Umbilical cord (tissue), 2 donors: Measurements from ENCODE around the gene CASP3. TPM values are rescaled to one million over a fixed set of nuclear protein-coding genes. Genes with fewer than 3 reads are reported as not detected.

Experiments used
- DNase-seq: peaks from one replicate; pipeline ENCODE4 v3.0.0-alpha.2; 2015; ENCODE audit warnings: low spot score
- total RNA-seq: library from RNA; depleted of rRNA; stranded (reverse); fragments of >200 nt; gene quantifications from one replicate; pipeline ENCODE4 v1.2.3, GENCODE V29; 2014; ENCODE audit warnings: low replicate concordance; ENCODE audit not compliant: insufficient read depth

Gene CASP3
- total RNA-seq, result 42.9 TPM

DNA sequence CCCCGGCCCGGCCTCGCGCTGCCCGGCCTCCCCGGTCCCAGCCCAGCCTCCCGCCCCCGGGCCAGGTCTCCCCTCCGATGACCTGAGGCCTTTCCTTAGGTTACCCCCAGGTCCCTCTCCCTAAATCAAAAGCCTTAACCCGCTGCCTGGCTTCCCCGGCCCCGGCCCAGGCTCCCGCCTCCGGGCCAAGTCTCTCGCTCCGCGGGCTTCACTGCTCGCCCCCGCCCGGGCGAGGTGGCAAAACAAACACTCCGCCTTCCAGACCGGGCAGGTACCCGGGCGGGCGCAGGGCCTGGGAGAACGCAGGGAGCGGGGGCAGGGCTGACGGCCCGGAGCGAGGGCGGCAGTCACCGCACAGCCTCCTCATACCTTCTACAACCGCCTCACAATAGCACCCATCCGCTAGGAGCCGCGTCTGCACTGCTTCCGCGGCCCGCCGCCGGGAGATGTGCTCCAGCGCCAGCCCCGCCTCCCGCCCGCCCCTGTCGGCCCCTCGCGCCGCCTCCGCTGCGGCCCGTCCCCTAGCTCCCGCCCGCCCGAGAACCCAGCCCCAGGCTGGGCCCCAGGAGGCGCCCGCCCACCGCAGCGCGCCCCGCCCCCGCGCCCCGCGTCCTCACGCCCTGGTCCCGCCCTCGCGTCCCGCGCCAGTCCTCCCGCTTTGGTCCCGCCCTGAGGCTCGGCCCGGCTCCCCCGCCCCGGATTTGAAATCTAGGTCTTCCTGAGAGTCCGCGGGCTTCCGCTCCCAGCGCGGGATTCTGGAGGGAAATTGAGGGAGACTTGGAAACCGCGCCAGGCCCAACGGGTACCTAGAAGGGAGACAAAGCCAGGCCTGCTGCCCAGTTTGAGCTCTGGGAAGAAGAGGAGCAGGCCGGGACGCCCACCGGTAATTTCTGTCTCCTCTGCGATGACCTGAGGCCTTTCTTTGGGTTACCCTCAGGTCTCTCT, at the start of gene CASP3, which contains the start of gene PRIMPOL:
Gene CASP3, minus strand, starts transcription at position 422 of the 945 bp plus-strand sequence. CDS start 10,994 bp downstream, outside the sequence.
Gene PRIMPOL, plus strand, starts transcription at position 713 of the 945 bp plus-strand sequence. CDS start 7,403 bp downstream, outside the sequence.
- DNase-seq, result peak; percentile 98

DNA sequence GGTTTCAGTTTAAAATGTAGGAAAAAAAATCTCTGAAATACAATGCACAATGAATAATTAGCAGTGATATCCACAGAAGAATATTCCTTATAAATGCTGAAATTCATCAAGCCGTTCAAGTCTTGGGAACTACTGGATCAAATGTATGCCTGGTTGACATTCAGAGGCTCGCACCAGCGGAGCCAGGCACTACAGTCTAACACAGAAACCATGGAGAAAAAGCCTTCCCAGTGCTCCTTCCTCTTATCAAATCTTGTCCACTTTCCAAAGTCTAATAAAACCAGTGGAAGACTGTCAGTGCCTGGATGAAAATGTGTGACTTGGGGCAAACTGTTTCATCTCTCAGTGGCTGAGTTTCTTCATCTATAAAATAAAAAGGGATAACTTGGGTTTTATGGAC, 48.7 kb upstream of the CASP3 start:
- DNase-seq, result peak; percentile 39

DNA sequence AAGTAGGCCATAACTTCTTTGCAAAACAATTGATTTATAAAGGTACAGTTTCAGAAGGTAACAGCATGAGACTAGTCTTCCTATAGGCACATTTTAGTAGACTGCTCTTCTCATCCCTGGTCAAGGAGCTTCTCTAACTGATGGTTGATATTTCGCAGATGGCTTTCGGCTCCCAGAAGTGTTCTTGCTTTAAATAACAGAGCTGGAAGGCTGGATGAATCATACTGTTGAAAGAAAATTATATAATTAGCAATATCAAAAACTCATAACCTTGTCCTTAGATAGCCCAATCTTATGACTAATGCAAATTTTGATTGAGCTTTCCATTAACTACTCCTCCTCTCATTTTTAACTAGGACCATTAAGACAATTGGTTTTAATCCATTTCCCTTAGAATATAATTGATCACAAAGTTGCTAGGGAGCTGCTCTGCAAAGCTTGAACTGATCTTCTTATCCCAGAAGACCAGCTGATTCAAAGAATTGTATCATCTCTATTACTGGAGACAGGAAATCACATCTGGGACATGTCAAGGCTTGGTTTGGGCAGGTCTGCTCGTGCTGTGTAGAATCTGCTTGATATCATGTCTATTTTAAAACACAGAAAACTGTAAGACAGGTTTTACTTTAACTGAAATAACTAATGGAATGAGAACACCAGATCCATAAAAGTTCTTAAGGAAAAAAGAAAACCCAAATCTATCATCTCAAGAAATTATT, 46.1 kb upstream of the CASP3 start:
- DNase-seq, result peak; percentile 75

DNA sequence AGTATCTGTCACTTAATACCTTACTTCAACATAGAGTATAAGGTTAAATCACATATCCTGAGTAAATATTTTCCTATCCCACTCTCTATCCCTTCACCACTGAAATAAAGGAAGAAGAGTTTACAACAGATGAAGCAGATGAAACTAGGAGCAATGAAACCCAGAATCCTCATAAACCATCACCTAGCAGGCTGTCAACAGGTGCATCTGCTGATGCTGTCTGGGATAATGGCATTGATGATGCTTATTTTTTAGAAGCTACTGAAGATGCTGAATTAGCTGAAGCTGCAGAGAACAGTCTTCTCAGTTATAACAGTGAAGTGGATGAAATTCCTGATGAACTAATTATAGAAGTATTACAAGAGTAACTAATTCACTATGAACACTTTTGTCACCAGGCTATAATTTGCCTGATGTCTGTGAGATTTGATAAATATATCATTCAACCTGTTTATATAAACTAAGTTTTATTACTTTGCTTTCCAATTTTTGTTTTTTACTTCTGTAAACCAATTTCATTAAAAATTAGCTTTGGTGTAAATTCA, 45.2 kb upstream of the CASP3 start:
- no peak for DNase-seq

DNA sequence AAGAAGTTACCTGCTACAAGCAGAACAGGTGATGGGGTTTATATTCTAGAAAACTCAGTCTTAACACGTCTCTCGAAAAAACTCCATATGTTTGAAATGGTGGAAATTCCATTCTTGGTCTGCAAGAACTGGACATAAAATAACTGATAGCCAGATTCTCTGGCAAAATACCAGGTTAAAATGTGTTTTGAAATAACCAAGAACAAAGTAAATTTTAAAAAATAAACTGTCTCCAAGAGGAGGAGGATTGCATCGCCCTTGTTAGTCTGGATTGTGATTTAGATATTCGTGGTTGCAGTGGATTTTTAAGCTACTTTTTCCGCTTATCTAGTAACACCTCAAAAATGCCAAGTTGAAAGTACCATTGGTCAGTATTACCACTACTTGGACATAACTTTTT, 43.8 kb upstream of the CASP3 start:
- no peak for DNase-seq

DNA sequence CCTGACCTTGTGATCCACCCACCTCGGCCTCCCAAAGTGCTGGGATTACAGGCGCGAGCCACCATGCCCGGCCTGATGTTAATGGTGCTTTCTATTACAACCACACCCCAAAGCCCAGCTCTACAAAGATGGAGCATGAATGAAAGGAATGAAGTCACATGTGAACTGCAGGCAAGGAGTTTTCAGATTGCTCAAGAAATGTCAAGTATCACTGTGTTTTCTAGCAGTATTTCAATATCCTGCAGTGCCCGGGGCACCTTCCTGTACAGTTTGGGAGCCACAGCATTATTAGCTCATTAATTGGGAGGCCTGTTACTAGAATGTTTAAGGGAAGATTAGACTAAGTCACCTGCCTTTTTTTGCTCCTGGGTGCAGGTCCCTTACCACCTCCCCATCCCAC, 40.4 kb upstream of the CASP3 start:
- no peak for DNase-seq

DNA sequence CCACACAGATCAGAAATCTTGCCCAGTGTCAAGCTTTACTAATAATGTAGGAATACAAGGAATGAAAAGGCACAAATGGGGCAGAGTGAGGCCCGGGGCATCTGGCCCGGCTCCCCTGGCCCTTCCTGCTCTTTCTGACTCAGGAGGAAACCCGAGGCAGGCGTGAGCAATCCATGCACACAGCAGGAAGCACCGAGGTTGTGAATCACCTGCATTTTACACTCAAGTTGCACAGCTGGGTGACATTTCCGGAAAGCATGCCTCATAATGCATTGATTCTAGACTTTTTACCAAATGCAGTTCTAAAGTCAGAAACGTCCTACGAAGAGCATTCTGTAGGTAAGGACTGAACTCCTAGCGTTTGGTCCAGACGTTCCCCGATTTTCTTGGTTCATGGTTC, 39.2 kb upstream of the CASP3 start:
- no peak for DNase-seq

DNA sequence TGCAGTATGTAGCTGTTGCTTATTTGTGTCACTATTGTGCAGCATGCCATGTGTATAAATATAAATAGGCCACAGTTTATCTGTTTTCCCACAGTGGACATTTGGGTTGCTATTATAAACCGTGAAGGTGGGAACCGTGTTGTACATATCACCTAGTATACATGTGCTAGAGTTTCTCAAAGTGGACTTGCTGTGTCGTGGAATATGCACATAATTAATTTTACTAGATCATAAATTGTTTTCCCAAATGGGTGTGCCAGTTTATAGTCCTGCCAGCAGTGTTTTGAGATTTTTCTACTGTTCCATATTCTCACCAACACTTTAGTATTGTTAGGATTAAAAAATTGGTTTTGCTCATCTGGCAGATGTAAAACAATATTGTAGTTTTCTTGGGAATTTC, 38.8 kb upstream of the CASP3 start:
- DNase-seq, result no peak

DNA sequence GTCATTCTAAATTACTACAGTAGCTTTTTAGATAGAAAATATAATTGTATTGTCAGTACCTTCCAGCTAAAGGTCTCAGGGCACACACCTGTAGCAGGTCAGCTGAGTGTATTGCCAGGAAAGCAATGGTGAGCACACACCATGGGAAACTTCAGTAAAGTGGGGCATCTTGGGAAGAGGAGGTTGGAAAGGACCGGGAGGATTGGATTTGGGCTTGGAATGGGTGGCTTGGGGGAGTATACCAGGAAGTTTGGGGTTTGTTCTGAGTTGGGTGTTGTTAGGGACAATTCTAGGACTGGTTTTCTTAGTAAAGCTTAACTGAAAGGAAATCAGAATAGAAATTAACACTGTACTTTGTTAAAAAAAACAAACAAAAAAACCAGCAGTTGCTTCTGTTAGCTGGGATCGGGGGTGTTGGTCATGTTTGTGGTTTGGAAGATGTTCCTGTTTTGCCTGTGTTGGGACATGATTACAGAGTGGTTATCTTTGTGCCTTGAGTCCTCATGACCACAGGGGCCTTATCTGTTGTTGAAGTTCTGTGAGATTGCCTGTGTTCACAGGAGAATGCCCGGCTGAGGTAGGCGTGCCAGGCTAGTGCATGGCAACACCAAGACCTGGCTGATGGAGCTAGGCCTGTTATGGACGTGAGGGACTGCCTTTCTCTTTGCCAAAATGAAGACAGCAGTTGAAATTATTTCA, 35.4 kb upstream of the CASP3 start:
- no peak for DNase-seq

DNA sequence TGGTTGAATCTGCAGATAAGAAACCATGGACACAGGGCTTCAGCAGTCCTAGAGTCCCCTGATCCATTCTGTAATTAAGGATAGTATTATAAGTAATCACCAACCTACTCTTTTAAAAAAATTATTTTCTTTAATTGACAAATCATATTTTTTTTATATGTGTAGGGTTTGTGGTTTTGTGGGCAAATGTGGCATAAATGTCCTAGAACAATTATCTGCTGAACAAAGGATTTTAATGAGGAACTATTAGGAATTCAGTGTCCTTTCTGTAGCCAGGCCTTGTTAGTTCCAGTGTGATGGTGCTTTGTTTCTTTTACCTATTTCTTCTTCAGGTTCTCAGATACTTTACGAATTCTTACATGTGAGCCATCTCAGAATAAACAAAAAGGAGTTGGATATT, 32.7 kb upstream of the CASP3 start:
- no peak for DNase-seq

DNA sequence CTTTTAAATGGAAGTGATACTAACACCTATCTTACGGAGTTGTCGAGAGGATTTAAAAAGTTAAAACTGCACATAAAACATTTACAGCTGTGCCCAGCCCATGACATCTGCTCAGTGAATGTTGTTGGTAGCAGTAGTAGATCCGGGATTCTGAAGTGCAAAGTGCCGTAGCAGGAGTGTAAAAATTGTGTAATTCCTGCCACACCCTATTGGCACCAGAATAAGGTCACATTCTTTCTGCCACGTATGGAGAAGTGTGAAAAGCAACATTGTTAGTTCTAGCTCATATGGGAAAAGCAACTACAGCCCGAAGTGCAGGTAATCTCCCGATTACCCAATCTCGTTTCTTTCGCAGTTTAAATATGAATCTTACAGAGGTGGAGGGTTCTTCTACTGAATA, 31.5 kb upstream of the CASP3 start:
- no peak for DNase-seq

DNA sequence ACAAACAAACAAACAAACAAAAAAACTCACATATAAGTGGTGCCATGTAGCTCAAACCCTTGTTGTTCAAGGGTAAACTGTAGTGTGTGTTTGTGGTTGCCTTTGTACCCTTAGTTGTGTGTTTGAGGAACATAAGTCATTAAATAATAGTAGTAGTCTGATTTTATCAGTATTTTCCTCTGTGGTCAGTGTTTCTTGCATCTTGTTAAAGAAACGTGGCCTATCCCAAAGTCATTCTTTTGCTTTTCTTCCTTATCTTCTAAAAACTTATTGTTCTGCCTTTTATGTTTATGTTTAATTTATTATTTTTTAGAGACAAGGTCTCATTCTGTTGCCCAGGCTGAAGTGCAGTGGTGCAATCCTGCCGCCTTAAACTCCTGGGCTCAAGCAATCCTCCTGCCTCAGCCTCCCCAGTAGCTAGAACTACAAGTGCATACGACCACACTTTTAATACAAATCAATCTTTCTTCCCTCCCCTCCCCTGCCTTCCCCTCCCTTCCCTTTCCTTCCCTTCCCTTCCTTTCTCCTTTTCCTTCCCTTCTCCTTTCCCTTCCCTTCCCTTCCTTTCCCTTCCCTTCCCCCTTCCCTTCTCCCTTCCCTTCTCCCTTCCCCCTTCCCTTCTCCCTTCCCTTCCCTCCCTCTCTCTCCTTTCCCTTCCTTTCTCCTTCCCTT, 26.7 kb upstream of the CASP3 start:
- no peak for DNase-seq

DNA sequence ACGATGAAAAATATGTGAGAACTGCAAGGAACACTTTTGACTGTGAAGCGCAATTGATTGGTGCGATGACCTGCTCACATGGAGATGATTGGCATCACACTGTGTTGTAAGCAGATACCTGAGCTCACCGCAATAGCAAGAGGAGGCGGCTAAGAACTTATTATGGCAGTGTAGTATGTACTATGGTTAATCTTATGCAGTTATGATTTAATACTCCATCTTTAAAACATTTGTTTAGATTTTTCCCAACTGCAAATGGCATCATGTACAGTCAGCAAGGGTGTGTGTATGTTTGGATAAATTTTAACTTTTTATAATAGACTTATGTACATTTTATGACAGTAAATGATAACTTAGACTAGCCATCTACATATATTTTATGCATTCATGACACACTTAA, 25.8 kb upstream of the CASP3 start:
- DNase-seq, result no peak

DNA sequence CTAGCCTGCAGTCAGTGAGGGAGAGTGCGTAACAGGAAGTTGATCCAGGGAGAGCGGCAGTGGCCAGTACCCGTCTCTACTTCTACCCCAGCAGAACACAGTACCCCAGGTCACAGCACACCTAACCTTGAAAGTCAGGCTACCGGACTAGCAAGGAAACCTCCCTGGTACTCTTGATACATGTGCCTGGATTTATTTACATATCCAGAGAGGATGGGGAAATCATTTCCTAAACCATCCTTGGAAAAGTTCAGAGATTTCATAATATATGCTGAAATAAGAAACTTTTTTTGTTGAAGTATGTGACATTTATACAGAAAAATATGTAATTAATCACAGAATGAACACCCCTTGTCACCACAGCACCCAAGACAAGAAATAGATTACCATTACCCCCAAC, 24.8 kb upstream of the CASP3 start:
- DNase-seq, result no peak

DNA sequence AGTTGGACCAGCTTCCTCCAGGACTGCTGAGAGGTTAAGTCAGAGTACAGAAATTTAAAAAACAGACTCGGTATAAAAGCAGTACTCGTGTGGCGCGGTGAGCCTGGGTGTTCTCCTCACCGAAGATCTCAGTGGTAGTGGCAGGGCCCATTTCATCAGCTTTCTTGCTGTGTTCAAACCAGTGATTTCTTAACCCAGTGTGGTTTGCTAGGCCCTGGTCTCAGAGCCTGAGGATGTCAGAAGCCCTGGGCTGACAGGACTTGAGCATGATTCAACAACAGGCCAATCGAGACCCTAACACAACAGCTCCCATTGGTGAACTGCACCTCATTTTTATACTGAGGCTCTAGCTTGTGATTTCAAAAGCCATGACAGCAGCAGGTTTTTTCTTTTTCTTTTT, 23.5 kb upstream of the CASP3 start:
- no peak for DNase-seq

DNA sequence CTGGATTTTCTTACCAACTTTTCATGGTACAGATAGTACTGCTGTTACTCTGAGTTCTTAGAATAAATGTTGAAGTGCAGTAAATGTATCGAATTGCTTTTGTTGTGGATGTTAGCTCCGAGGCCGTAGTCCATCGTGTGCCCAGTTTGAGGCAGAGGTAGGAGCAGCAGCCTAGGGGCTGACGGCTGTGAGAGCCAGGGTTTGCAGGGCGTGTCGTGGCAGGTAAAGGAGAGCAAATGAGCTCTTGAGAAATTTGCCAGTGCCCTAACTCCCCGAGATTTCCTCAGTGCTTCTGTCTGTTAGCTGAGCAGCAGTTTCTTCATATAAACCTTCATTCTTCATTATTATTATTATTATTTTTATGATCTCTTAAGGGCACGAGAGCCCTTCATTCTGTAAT, 21.9 kb upstream of the CASP3 start:
- DNase-seq, result no peak

DNA sequence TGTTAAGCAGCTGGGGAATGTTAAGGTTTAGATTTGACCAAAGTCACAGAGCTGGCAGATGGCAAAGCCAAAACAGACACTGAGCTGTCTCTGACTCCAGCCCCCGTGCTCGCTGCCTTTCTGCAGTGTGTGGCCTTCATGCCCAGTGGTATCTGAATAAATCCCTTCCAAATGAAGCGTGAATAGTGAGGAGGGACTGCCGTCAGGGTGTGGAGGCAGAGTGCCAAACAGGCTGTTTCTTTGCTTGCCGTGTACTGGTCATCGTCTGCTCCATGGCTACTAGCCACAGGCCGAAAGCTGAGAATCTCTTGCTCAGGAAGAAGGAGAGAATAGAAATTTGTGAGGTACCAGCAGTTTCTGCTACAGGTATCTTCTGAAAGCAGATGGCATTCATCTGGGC, 20.0 kb upstream of the CASP3 start:
- DNase-seq, result no peak

DNA sequence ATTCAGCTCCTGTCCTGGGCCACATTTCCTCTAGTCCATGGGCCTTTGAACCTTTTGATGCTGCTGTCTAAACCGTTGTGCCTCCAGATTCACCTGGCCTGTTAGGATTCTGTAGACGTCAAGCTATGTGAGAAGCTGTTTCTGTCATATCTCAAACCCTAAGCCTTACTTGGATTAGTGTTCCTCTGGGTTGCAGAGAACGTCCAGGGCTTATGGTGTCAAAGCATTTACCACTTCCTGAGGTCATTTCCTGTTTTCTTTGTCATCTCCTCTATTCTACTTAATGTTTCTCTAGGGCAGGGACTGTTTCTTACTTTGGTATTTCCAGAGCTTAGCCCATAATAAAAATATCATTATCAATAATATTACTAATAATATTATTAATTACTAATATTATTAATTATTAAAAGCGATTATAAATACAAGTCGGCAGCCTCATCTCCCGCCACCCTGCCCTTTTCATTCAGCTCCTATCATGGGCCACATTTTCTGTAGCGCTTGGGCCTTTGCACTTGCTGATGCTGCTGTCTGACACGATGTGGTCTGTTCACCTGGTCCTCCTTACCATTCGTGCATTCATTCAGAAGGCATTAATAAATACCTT, 19.4 kb upstream of the CASP3 start:
- DNase-seq, result no peak

DNA sequence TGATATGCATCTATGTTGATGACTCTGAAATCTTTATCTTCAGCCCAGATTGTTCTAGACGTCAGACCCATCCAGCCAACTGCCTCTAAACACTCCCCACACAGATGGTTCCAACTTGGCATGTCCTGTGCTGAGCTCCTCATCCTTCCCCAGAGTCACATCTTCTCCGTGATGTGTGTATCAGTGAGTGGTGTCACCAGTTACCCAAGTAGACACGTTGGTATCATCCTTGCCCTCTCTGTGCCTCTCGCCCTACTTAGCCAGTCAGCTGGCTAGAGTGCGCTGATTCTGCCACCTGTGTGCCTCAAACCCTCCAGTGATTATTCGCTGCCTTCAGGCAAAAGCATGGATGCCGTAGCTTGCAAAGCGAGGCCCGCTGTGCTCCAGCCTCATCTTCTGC, 18.8 kb upstream of the CASP3 start:
- no peak for DNase-seq

DNA sequence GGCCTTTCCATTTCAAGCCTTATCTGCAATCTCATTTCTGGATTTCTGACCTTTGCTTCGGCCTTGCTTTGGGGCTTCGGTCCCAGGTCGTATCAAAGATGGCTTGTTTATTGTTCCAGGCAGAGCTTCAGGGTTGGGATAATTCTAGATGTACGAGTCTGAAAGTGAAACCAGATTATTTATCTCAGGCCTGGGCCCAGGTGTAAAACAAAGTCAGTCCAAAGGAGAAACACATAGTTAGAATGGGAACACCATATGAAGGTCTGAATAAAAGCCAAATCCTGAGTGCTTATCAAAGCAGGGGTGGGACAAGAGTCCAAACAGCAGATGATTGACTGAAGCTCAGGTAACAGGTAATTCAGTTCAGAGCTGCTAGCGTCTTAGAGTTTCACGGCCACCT, 17.4 kb upstream of the CASP3 start:
- DNase-seq, result no peak
